HepG2 (cell line): ENCODE measurements around the gene CFAP97. TPM values are rescaled to one million over a fixed set of nuclear protein-coding genes. Genes with fewer than 3 reads are reported as not detected.
A peak's percentile ranks its signal among the peaks of the same experiment; 100 is the strongest.

ENCODE experiments used
- ASH2L ChIP-seq: fragments of 300-600, 200-600 bp; sonication (generic); IDR thresholded peaks from 2 replicates; pipeline ENCODE4 v1.7.0; 2017; ENCODE audit warnings: low read depth, mild to moderate bottlenecking, moderate library complexity, mixed read lengths, low read length; ENCODE audit not compliant: insufficient read length
- CHD2 ChIP-seq: IDR thresholded peaks from 2 replicates; pipeline ENCODE4 v1.6.1; 2011; ENCODE audit warnings: low read depth, low read length, improper control_type of control experiment
- CREM ChIP-seq, 2 experiments: sonication (generic) in 1 of 2; formaldehyde crosslinking in 1 of 2; IDR thresholded peaks; 2 replicates each; pipeline versions ENCODE4 v1.4.0 to v1.6.1; 2016 to 2020; ENCODE audit warnings: antibody characterized with exemption in 1 of 2, mild to moderate bottlenecking in 1 of 2, missing genetic modification reagents in 1 of 2
- ESRRA ChIP-seq: sonication (generic); formaldehyde crosslinking; IDR thresholded peaks from 2 replicates; pipeline ENCODE4 v1.5.1; 2020; ENCODE audit warnings: mild to moderate bottlenecking, low read depth, missing genetic modification reagents
- GFI1 ChIP-seq: sonication (generic); formaldehyde crosslinking; IDR thresholded peaks from 2 replicates; pipeline ENCODE4 v1.5.0; 2020; ENCODE audit warnings: missing genetic modification reagents, mild to moderate bottlenecking, borderline replicate concordance
- KDM6A ChIP-seq: IDR thresholded peaks from 2 replicates; pipeline ENCODE4 v1.6.1; 2016; ENCODE audit warnings: low read depth
- KMT2B ChIP-seq: IDR thresholded peaks from 2 replicates; pipeline ENCODE4 v1.6.1; 2016; ENCODE audit warnings: missing genetic modification reagents, missing compliant biosample characterization
- MBD4 ChIP-seq: IDR thresholded peaks from 2 replicates; pipeline ENCODE4 v1.6.1; 2012; ENCODE audit warnings: low read length, inconsistent platforms, borderline replicate concordance
- MYNN ChIP-seq: sonication (generic); formaldehyde crosslinking; IDR thresholded peaks from 2 replicates; pipeline ENCODE4 v1.4.0; 2020; ENCODE audit warnings: mild to moderate bottlenecking, low read depth, missing genetic modification reagents
- NFIC ChIP-seq: IDR thresholded peaks from 2 replicates; pipeline ENCODE4 v1.6.1; 2012; ENCODE audit warnings: mild to moderate bottlenecking, low read length, inconsistent platforms
- NR2F1 ChIP-seq, 2 experiments: fragments of 450-650 bp in 1 of 2; formaldehyde crosslinking in 1 of 2; IDR thresholded peaks; 2 replicates each; pipeline versions ENCODE4 v1.5.0 to v1.6.1; 2016 to 2020; ENCODE audit warnings: mild to moderate bottlenecking in 1 of 2, missing compliant biosample characterization in 1 of 2, missing genetic modification reagents in 1 of 2, moderate library complexity in 1 of 2
- RFXANK ChIP-seq: IDR thresholded peaks from 2 replicates; pipeline ENCODE4 v1.6.1; 2016
- RXRA ChIP-seq: sonication (generic); formaldehyde crosslinking; IDR thresholded peaks from 2 replicates; pipeline ENCODE4 v1.5.1; 2020; ENCODE audit warnings: missing genetic modification reagents
- YEATS4 ChIP-seq: sonication (generic); formaldehyde crosslinking; IDR thresholded peaks from 2 replicates; pipeline ENCODE4 v1.4.0; 2020; ENCODE audit warnings: missing genetic modification reagents, borderline replicate concordance
- ZBTB7A ChIP-seq: sonication (generic); formaldehyde crosslinking; IDR thresholded peaks from 2 replicates; pipeline ENCODE4 v1.8.0; 2022; ENCODE audit warnings: mild to moderate bottlenecking, missing genetic modification reagents
- ZMYM3 ChIP-seq: sonication (generic); formaldehyde crosslinking; IDR thresholded peaks from 2 replicates; pipeline ENCODE4 v1.5.1; 2020; ENCODE audit warnings: mild to moderate bottlenecking, missing genetic modification reagents
- ZNF121 ChIP-seq: sonication (generic); formaldehyde crosslinking; IDR thresholded peaks from 2 replicates; pipeline ENCODE4 v1.5.0; 2020; ENCODE audit warnings: mild to moderate bottlenecking, missing genetic modification reagents
- ZNF253 ChIP-seq: sonication (generic); formaldehyde crosslinking; IDR thresholded peaks from 2 replicates; pipeline ENCODE4 v1.8.0; 2022; ENCODE audit warnings: mild to moderate bottlenecking, missing genetic modification reagents, borderline replicate concordance
- ZNF329 ChIP-seq: sonication (generic); formaldehyde crosslinking; IDR thresholded peaks from 2 replicates; pipeline ENCODE4 v1.9.0; 2021; ENCODE audit warnings: low read depth, mild to moderate bottlenecking, missing genetic modification reagents
- ZNF644 ChIP-seq: IDR thresholded peaks from 2 replicates; pipeline ENCODE4 v1.6.1; 2016; ENCODE audit warnings: low read depth
- ZNF781 ChIP-seq: sonication (generic); formaldehyde crosslinking; IDR thresholded peaks from 2 replicates; pipeline ENCODE4 v1.5.1; 2020; ENCODE audit warnings: borderline replicate concordance, mild to moderate bottlenecking, missing genetic modification reagents; ENCODE audit errors: not compliant biosample characterization
- ZSCAN29 ChIP-seq: sonication (generic); formaldehyde crosslinking; conservative IDR thresholded peaks from 2 replicates; pipeline ENCODE4 v1.4.0; 2020; ENCODE audit warnings: mild to moderate bottlenecking, missing genetic modification reagents
- polyA plus RNA-seq, 8 experiments: library from polyadenylated mRNA; depleted of rRNA in 3 of 8; stranded (reverse) in 7 of 8; unstranded in 1 of 8; fragments of >200 nt; fragmentation: Illumina TruSeq in 4 of 8; extraction: Trizol in 4 of 8; gene quantifications; 2 replicates each; pipeline versions ENCODE4 v1.2.1 to v1.2.3, GENCODE V29; 2011 to 2016; ENCODE audit warnings: low read depth in 4 of 8, missing spikeins in 1 of 8, mixed read lengths in 1 of 8; ENCODE audit not compliant: insufficient read depth in 1 of 8
- total RNA-seq, 5 experiments: library from RNA; depleted of rRNA; stranded (reverse); fragments of >200 nt; fragmentation: Illumina TruSeq; extraction: Trizol; gene quantifications; 2 replicates each; pipeline ENCODE4 v1.2.3, GENCODE V29; 2016; ENCODE audit warnings: low read depth in 1 of 5
- TF ChIP-seq, protein P1 (sequence below): sonication (generic); formaldehyde crosslinking; IDR thresholded peaks from 2 replicates; pipeline ENCODE4 v1.4.0; 2020; ENCODE audit warnings: missing genetic modification reagents, borderline replicate concordance
- TF ChIP-seq, protein P2 (sequence below): IDR thresholded peaks from 2 replicates; pipeline ENCODE4 v1.6.1; 2016; ENCODE audit warnings: low read depth
- TF ChIP-seq, protein P3 (sequence below): sonication (generic); IDR thresholded peaks from 2 replicates; pipeline ENCODE4 v1.6.1; 2016; ENCODE audit warnings: low read depth, borderline replicate concordance

The CFAP97 gene
- total and polyA plus RNA-seq, 2 of the 13 experiments (the other 11 are each of a cell fraction or from before 2014, with no cell fraction given) = 32.1 to 44.4 TPM

DNA sequence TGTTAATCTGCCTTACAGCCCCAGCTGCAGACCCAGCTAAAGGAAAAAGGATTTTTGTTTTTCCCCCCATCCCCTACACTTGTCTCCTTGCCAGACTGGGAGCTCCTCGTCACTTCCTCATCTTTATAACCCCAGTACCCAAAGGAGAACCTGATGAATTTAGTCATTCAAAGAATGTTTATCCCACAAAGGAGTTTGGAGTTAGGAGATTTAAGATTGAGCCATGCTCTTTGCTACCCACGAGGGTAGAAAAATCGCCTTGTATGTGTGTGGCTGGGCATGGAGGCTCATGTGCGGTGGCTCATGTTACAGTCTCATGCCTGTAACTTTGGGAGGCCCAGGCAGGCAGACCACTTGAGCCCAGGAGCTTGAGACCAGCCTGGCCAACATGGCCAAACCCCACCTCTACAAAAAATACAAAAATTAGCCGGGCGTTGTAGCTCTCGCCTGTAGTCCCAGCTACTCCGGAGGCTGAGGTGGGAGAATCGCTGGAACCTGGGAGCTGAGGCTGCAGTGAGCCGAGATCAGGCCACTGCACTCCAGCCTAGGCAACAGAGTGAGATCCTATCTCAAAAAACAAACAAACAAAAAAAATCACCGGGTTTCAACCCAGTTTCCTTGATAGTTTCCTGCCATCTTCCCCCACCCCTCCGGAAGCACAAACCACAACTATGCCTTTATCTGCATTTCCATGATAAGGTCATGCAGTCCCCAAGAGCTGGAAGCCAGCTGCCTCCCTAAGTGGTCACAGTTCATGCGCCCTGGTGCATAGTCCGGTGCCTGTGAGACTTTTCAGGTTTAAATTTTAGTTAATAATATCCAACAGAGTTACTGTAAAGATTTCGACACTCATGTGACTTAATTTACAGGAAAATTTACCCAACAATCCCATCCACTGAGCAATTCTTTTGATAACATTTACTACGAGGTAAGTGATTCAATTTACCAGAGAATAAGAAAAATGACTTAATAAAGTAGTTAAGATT is 1.5 kb downstream of the CFAP97 start (continued):
- TF ChIP-seq ZNF781 (CRISPR knock-in tag) (peak; percentile 59), ZNF121 (CRISPR knock-in tag) (peak; percentile 16; the same call in 1 of the 2 replicates), ZBTB7A (CRISPR knock-in tag) (no peak), ZNF329 (no peak), CREM (IDR thresholded peaks at IDR 0.05) (peak; percentile 63), CREM (CRISPR knock-in tag; IDR thresholded peaks at IDR 0.05) (no peak), NR2F1 (CRISPR knock-in tag; IDR thresholded peaks at IDR 0.05) (peak in 1 of 2 experiments; percentile 48; a peak in 2 of 4 replicates), ZMYM3 (CRISPR knock-in tag) (peak; percentile 65; the same call in 1 of the 2 replicates), ZNF644 (CRISPR knock-in tag) (peak; percentile 75; the same call in 1 of the 2 replicates), RXRA (CRISPR knock-in tag) (peak; percentile 77), ESRRA (peak; percentile 92), KMT2B (CRISPR knock-in tag) (0 out of 2 replicates have a peak, but pooled peaks have one; percentile 36), GFI1 (CRISPR knock-in tag) (peak; percentile 92), ZSCAN29 (CRISPR knock-in tag) (peak; percentile 73; the same call in 1 of the 2 replicates), NFIC (peak; percentile 66), ZNF253 (peak; percentile 39; the same call in 1 of the 2 replicates), YEATS4 (CRISPR knock-in tag) (peak; percentile 82), CHD2 (no peak), ASH2L (peak; percentile 34), MBD4 (no peak), KDM6A (CRISPR knock-in tag) (peak; percentile 34; the same call in 1 of the 2 replicates), MYNN (CRISPR knock-in tag) (no peak), RFXANK (no peak)
- TF ChIP-seq, protein P1, sequence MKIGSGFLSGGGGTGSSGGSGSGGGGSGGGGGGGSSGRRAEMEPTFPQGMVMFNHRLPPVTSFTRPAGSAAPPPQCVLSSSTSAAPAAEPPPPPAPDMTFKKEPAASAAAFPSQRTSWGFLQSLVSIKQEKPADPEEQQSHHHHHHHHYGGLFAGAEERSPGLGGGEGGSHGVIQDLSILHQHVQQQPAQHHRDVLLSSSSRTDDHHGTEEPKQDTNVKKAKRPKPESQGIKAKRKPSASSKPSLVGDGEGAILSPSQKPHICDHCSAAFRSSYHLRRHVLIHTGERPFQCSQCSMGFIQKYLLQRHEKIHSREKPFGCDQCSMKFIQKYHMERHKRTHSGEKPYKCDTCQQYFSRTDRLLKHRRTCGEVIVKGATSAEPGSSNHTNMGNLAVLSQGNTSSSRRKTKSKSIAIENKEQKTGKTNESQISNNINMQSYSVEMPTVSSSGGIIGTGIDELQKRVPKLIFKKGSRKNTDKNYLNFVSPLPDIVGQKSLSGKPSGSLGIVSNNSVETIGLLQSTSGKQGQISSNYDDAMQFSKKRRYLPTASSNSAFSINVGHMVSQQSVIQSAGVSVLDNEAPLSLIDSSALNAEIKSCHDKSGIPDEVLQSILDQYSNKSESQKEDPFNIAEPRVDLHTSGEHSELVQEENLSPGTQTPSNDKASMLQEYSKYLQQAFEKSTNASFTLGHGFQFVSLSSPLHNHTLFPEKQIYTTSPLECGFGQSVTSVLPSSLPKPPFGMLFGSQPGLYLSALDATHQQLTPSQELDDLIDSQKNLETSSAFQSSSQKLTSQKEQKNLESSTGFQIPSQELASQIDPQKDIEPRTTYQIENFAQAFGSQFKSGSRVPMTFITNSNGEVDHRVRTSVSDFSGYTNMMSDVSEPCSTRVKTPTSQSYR = peak; percentile 81; the same call in 1 of the 2 replicates
- TF ChIP-seq, protein P2, sequence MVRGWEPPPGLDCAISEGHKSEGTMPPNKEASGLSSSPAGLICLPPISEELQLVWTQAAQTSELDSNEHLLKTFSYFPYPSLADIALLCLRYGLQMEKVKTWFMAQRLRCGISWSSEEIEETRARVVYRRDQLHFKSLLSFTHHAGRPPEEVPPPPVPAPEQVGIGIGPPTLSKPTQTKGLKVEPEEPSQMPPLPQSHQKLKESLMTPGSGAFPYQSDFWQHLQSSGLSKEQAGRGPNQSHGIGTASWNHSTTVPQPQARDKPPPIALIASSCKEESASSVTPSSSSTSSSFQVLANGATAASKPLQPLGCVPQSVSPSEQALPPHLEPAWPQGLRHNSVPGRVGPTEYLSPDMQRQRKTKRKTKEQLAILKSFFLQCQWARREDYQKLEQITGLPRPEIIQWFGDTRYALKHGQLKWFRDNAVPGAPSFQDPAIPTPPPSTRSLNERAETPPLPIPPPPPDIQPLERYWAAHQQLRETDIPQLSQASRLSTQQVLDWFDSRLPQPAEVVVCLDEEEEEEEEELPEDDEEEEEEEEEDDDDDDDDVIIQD = peak; percentile 47; the same call in 1 of the 2 replicates
- TF ChIP-seq, protein P3, sequence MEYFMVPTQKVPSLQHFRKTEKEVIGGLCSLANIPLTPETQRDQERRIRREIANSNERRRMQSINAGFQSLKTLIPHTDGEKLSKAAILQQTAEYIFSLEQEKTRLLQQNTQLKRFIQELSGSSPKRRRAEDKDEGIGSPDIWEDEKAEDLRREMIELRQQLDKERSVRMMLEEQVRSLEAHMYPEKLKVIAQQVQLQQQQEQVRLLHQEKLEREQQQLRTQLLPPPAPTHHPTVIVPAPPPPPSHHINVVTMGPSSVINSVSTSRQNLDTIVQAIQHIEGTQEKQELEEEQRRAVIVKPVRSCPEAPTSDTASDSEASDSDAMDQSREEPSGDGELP = peak; percentile 89
